Measurements from ENCODE around the gene PACSIN2.
"Not testable (repeated sequence)": the region's sequence is repeated elsewhere in the genome, so short reads cannot be mapped to it uniquely, and the experiment has no call there.

PACSIN2 gene

DNA sequence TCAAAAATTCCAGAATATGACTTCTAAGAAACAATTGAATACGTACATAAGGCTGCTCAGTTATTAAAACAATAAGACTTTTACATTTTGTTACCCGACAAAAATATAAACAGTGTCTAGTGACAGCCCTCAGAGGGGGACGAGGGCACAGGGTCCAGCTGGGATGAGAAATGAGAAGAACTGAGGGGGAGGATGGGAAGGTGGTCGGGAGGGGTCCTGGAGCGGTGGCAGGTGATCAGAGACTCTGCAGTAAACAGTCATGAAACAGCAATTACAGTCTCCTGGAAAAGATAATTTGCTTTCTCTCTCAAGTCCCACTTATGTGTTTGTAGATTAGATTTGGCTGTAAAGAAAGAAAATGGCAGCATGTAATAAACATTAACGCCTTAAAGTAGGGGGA is 56.0 kb downstream of the PACSIN2 start:
- in situ Hi-C loops (cut with HindIII; ENCODE audit: low sequenced_read_pairs), result no loop called here
- no peak overlapping the region for H3K4me3 ChIP-seq (ENCODE audit: low read depth, low read length)
- TF ChIP-seq, protein P1, sequence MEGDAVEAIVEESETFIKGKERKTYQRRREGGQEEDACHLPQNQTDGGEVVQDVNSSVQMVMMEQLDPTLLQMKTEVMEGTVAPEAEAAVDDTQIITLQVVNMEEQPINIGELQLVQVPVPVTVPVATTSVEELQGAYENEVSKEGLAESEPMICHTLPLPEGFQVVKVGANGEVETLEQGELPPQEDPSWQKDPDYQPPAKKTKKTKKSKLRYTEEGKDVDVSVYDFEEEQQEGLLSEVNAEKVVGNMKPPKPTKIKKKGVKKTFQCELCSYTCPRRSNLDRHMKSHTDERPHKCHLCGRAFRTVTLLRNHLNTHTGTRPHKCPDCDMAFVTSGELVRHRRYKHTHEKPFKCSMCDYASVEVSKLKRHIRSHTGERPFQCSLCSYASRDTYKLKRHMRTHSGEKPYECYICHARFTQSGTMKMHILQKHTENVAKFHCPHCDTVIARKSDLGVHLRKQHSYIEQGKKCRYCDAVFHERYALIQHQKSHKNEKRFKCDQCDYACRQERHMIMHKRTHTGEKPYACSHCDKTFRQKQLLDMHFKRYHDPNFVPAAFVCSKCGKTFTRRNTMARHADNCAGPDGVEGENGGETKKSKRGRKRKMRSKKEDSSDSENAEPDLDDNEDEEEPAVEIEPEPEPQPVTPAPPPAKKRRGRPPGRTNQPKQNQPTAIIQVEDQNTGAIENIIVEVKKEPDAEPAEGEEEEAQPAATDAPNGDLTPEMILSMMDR (IDR thresholded peaks at IDR 0.05; ENCODE audit: low read depth, low read length, missing control alignments), result no peak
- no peak for DNase-seq (ENCODE audit: low read depth)

DNA sequence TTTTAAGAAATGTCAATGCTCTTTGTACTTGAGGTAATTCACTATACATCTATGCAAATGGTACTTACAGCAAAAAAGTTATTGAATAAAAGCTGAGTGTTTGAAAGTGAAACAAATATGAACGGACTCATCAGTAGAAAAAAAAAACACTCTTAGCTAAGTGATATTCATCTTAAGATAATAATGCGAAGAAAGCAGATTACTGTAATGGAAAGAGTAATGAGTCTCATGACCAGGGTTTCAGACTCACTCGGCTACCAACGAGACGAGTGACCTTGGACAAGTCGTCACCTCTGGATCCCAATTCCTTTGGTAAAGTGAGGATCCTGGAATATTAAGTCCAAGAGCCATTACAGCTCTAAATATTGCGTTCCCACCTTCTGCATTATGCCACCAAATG is 57.0 kb downstream of the PACSIN2 start:
- no peak overlapping the region for H3K4me3 ChIP-seq (ENCODE audit: low read depth, low read length)
- TF ChIP-seq, protein P1 (IDR thresholded peaks at IDR 0.05; ENCODE audit: low read depth, low read length, missing control alignments), result no peak
- in situ Hi-C loops (cut with HindIII; ENCODE audit: low sequenced_read_pairs), result no loop called here
- no peak for DNase-seq (ENCODE audit: low read depth)

DNA sequence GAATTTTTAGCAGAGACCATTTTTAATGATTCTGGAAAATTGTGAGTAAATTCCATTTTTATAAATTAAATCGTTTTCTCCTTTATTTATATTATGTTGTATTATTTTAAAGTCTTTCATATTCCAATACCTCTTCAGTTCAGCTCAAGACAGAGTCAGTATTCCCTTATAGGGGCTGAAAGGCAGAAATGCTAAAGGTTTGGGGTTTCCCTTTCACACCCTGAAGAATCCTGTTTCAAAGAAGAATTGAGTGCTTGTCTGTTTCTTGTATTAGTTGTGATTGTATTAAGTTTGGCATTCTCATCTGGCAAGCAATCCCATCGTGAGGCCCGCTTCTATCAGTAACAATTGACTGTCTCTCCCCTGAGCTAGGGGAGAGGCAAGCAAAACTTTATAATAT is 57.4 kb downstream of the PACSIN2 start:
- in situ Hi-C loops (cut with HindIII; ENCODE audit: low sequenced_read_pairs), result no loop called here
- TF ChIP-seq, protein P1 (IDR thresholded peaks at IDR 0.05; ENCODE audit: low read depth, low read length, missing control alignments), result no peak
- H3K4me3 ChIP-seq (ENCODE audit: low read depth, low read length), result no peak overlapping the region
- DNase-seq (ENCODE audit: low read depth), result no peak

GRCh38 chr22:42955848-42956247 is 59.1 kb downstream of the PACSIN2 start:
- TF ChIP-seq, protein P1 (IDR thresholded peaks at IDR 0.05; ENCODE audit: low read depth, low read length, missing control alignments), result no peak
- in situ Hi-C loops (cut with HindIII; ENCODE audit: low sequenced_read_pairs), result no loop called here
- no peak for DNase-seq (ENCODE audit: low read depth)
- H3K4me3 ChIP-seq (ENCODE audit: low read depth, low read length), result no peak overlapping the region

DNA sequence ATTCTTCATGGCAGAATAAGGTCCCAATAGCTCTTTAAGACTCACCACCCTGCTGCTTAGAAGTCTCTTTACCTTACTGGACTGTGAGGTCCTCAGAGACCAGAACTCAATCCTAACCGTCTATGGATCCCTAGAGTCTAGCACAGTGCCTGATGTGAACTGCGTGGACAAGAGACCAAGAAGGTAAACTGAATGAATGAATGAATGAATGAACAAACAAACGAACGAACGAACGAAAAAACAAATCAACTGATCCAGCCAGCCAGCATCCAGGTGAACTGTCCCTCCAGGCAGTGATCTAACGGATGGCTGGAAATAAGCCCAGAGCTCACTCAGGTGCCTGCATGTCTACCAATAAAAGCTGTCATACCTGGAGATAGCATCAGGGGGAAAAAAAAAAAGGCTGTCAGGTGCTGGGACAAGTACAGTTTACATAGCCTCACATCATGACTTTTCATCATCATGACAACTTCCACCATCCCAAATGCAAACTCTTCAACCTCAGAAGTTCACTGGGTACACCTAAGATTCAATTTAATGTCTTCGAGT is 59.8 kb downstream of the PACSIN2 start:
- in situ Hi-C loops (cut with HindIII; ENCODE audit: low sequenced_read_pairs), result no loop called here
- DNase-seq (ENCODE audit: low read depth), result no peak
- TF ChIP-seq, protein P1 (IDR thresholded peaks at IDR 0.05; ENCODE audit: low read depth, low read length, missing control alignments), result no peak
- H3K4me3 ChIP-seq (ENCODE audit: low read depth, low read length), result no peak overlapping the region

DNA sequence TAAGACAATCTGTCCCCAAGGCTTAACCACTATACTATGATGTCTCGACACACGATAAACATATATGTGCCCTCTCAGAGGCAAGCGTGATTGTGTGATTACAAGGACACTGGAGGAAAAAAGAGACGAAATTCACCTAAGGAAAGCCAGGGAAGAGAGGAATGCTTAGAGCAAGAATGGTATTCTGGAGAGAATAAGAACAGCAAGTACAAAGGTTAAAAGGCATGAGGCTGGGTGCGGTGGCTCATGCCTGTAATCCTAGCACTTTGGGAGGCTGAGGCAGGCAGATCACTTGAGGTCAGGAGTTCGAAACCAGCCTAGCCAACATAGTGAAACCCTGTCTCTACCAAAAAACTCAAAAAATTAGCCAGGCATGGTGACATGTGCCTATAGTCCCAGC is 61.2 kb downstream of the PACSIN2 start:
- DNase-seq (ENCODE audit: low read depth); in situ Hi-C loops (cut with HindIII; ENCODE audit: low sequenced_read_pairs); H3K4me3 ChIP-seq (ENCODE audit: low read depth, low read length): not testable (repeated sequence)

GRCh38 chr22:42951093-42951710 is 63.7 kb downstream of the PACSIN2 start:
- in situ Hi-C loops (cut with HindIII; ENCODE audit: low sequenced_read_pairs), result no loop called here
- TF ChIP-seq, protein P1 (IDR thresholded peaks at IDR 0.05; ENCODE audit: low read depth, low read length, missing control alignments), result no peak
- DNase-seq (ENCODE audit: low read depth), result no peak
- no peak overlapping the region for H3K4me3 ChIP-seq (ENCODE audit: low read depth, low read length)
